ENCODE results near the gene TTC13. TPM values are rescaled to one million over a fixed set of nuclear protein-coding genes. Genes with fewer than 3 reads are reported as not detected.

Gene TTC13
- total and polyA plus RNA-seq, 4 experiments from 2014 or later = 11.7 to 54.5 (median 28.6) TPM

- H3K27ac Mint-ChIP-seq = no peak overlapping the region
Measured at GRCh38 chr1:230923176-230923575, 55.5 kb downstream of the TTC13 start.

GRCh38 chr1:230922620-230923019, 56.0 kb downstream of the TTC13 start:
- Mint-ChIP-seq H3K27me3 (no peaks in the 10 kb centered on the region), H3K36me3 (peaks cover 58 to 86% of the 10 kb centered on the region in 2 donors), H3K4me3 (no peak overlapping the region), H3K9me3 (no peaks in the 10 kb centered on the region), H3K27ac (peak overlapping the region in 2 of 7 donors; percentile 9 to 74), H3K4me1 (no peaks in the 10 kb centered on the region)
- Histone ChIP-seq H3K9me3 (ENCODE audit: control insufficient read depth in 1 of 2, low read length in 2 of 2) (no peaks in the 10 kb centered on the region), H3K36me3 (ENCODE audit: insufficient read depth, low read length) (peaks cover 63% of the 10 kb centered on the region), H3K27me3 (ENCODE audit: insufficient read depth, low read length) (no peaks in the 10 kb centered on the region), H3K4me1 (ENCODE audit: insufficient read depth, low read length) (no peaks in the 10 kb centered on the region), H3K27ac (ENCODE audit: low read depth, low read length) (no peak overlapping the region), H3K4me3 (ENCODE audit: low read length in 2 of 2) (no peak overlapping the region)
- ChIA-PET POLR2A (ENCODE audit: partially characterized antibody) (interaction anchor here (1.5 kb wide), 1 partner anchor 53 kb away, joined by 3 read pairs; no protein-coding TSS in a partner anchor), CTCF (ENCODE audit: partially characterized antibody) (interaction anchor here (2.7 to 3.1 kb wide), 2 partner anchors 56 to 288 kb away, joined by 11 to 16 read pairs; partner anchors contain the start of genes ARV1 and TTC13)
- intact Hi-C loops (cut with micrococcal nuclease) = no loop called here
- DNase-seq = no peak

More at GRCh38 chr1:230923176-230923575, 55.5 kb downstream of the TTC13 start:
- no peak overlapping the region for H3K27ac ChIP-seq (ENCODE audit: low read depth, low read length)
- no peak overlapping the region for H3K4me3 ChIP-seq (ENCODE audit: low read length in 2 of 2)
- Mint-ChIP-seq H3K27me3 (no peaks in the 10 kb centered on the region), H3K4me3 (no peak overlapping the region), H3K36me3 (peaks cover 62 to 85% of the 10 kb centered on the region in 2 donors), H3K9me3 (no peaks in the 10 kb centered on the region), H3K4me1 (no peaks in the 10 kb centered on the region)
- no peaks in the 10 kb centered on the region for H3K9me3 ChIP-seq (ENCODE audit: control insufficient read depth in 1 of 2, low read length in 2 of 2)
- CTCF ChIA-PET (ENCODE audit: partially characterized antibody) = interaction anchor here (2.7 to 3.1 kb wide), 2 partner anchors 56 to 288 kb away, joined by 11 to 16 read pairs; partner anchors contain the start of genes ARV1 and TTC13
- intact Hi-C loops (cut with micrococcal nuclease) = no loop called here
- H3K36me3 ChIP-seq (ENCODE audit: insufficient read depth, low read length) = peaks cover 67% of the 10 kb centered on the region
- no peaks in the 10 kb centered on the region for H3K27me3 ChIP-seq (ENCODE audit: insufficient read depth, low read length)
- no peaks in the 10 kb centered on the region for H3K4me1 ChIP-seq (ENCODE audit: insufficient read depth, low read length)
- DNase-seq = no peak
- POLR2A ChIA-PET (ENCODE audit: partially characterized antibody) = interaction anchor here (1.5 kb wide), 1 partner anchor 53 kb away, joined by 3 read pairs; no protein-coding TSS in a partner anchor

- Mint-ChIP-seq H3K27me3 (no peaks in the 10 kb centered on the region), H3K4me3 (no peak overlapping the region), H3K9me3 (no peaks in the 10 kb centered on the region), H3K27ac (peak overlapping the region in 3 of 7 donors; percentile 5 to 42 (median 6)), H3K4me1 (peaks cover 0 to 2% (median 0%) of the 10 kb centered on the region in 4 donors), H3K36me3 (peaks cover 50 to 74% of the 10 kb centered on the region in 2 donors)
- Histone ChIP-seq H3K27ac (ENCODE audit: low read depth, low read length) (no peak overlapping the region), H3K27me3 (ENCODE audit: insufficient read depth, low read length) (no peaks in the 10 kb centered on the region), H3K9me3 (ENCODE audit: control insufficient read depth in 1 of 2, low read length in 2 of 2) (no peaks in the 10 kb centered on the region), H3K4me3 (ENCODE audit: low read length in 2 of 2) (no peak overlapping the region), H3K36me3 (ENCODE audit: insufficient read depth, low read length) (peaks cover 58% of the 10 kb centered on the region), H3K4me1 (ENCODE audit: insufficient read depth, low read length) (no peaks in the 10 kb centered on the region)
- POLR2A ChIA-PET (ENCODE audit: partially characterized antibody) = interaction anchor here (1.4 kb wide), 1 partner anchor 54 kb away, joined by 4 read pairs; no protein-coding TSS in a partner anchor
- intact Hi-C loops (cut with micrococcal nuclease) = no loop called here
- no peak for DNase-seq
- CTCF ChIA-PET (ENCODE audit: partially characterized antibody) = interaction anchor here (1.0 to 3.3 kb wide), 9 partner anchors 12 to 174 kb away, joined by 3 to 17 read pairs (median 5); partner anchors contain the start of genes ARV1 and TTC13
Measured at GRCh38 chr1:230919207-230919606, 59.5 kb downstream of the TTC13 start.

GRCh38 chr1:230917284-230918135, 61.2 kb downstream of the TTC13 start:
- Mint-ChIP-seq H3K36me3 (peaks cover 50 to 77% of the 10 kb centered on the region in 2 donors), H3K9me3 (no peaks in the 10 kb centered on the region), H3K27ac (peak overlapping the region in 2 of 7 donors; percentile 43 to 61), H3K4me1 (peaks cover 0 to 2% (median 0%) of the 10 kb centered on the region in 4 donors), H3K27me3 (no peaks in the 10 kb centered on the region), H3K4me3 (no peak overlapping the region)
- ChIA-PET POLR2A (ENCODE audit: partially characterized antibody) (interaction anchor here (1.4 kb wide), 2 partner anchors 55 kb away, joined by 3 to 4 read pairs; no protein-coding TSS in a partner anchor), CTCF (ENCODE audit: partially characterized antibody) (interaction anchor here (0.9 to 3.3 kb wide), 14 partner anchors 10 to 293 kb away, joined by 3 to 24 read pairs (median 6); partner anchors contain the start of genes ARV1 and TTC13)
- Histone ChIP-seq H3K9me3 (ENCODE audit: control insufficient read depth in 1 of 2, low read length in 2 of 2) (no peaks in the 10 kb centered on the region), H3K4me3 (ENCODE audit: low read length in 2 of 2) (no peak overlapping the region), H3K27ac (ENCODE audit: low read depth, low read length) (no peak overlapping the region), H3K27me3 (ENCODE audit: insufficient read depth, low read length) (no peaks in the 10 kb centered on the region), H3K4me1 (ENCODE audit: insufficient read depth, low read length) (no peaks in the 10 kb centered on the region), H3K36me3 (ENCODE audit: insufficient read depth, low read length) (peaks cover 51% of the 10 kb centered on the region)
- intact Hi-C loops (cut with micrococcal nuclease) = loop anchor here (1.0 kb wide), 3 partner anchors 62 to 294 kb away; partner anchors contain the start of gene ARV1
- DNase-seq = peak; percentile 67 to 74 (median 69)

GRCh38 chr1:230916587-230917283, 61.9 kb downstream of the TTC13 start:
- peak overlapping the region in 2 of 7 donors; percentile 22 to 43 for H3K27ac Mint-ChIP-seq
- intact Hi-C loops (cut with micrococcal nuclease) = loop anchor here (1.0 kb wide), 3 partner anchors 63 to 295 kb away; partner anchors contain the start of gene ARV1
- peaks cover 51% of the 10 kb centered on the region for H3K36me3 ChIP-seq (ENCODE audit: insufficient read depth, low read length)

GRCh38 chr1:230915078-230915477, 63.6 kb downstream of the TTC13 start:
- DNase-seq = no peak
- Histone ChIP-seq H3K4me3 (ENCODE audit: low read length in 2 of 2) (no peak overlapping the region), H3K27ac (ENCODE audit: low read depth, low read length) (no peak overlapping the region), H3K27me3 (ENCODE audit: insufficient read depth, low read length) (no peaks in the 10 kb centered on the region), H3K36me3 (ENCODE audit: insufficient read depth, low read length) (peaks cover 55% of the 10 kb centered on the region), H3K4me1 (ENCODE audit: insufficient read depth, low read length) (no peaks in the 10 kb centered on the region), H3K9me3 (ENCODE audit: control insufficient read depth in 1 of 2, low read length in 2 of 2) (no peaks in the 10 kb centered on the region)
- no peak overlapping the region for H3K4me3 Mint-ChIP-seq
- CTCF ChIA-PET (ENCODE audit: partially characterized antibody) = interaction anchor here (1.2 to 3.0 kb wide), 2 partner anchors 64 to 177 kb away, joined by 4 to 19 read pairs; partner anchors contain the start of genes ARV1 and TTC13
- H3K27me3 Mint-ChIP-seq = no peaks in the 10 kb centered on the region
- H3K4me1 Mint-ChIP-seq = peaks cover 0 to 2% (median 0%) of the 10 kb centered on the region in 4 donors
- intact Hi-C loops (cut with micrococcal nuclease) = no loop called here
- H3K36me3 Mint-ChIP-seq = peaks cover 52 to 79% of the 10 kb centered on the region in 2 donors
- H3K9me3 Mint-ChIP-seq = no peaks in the 10 kb centered on the region
- peak overlapping the region in 1 of 7 donors; percentile 46 for H3K27ac Mint-ChIP-seq
- POLR2A ChIA-PET (ENCODE audit: partially characterized antibody) = no interaction called here

More at GRCh38 chr1:230916587-230917283, 61.9 kb downstream of the TTC13 start:
- Mint-ChIP-seq H3K27me3 (no peaks in the 10 kb centered on the region), H3K4me3 (no peak overlapping the region), H3K36me3 (peaks cover 50 to 77% of the 10 kb centered on the region in 2 donors), H3K4me1 (peaks cover 0 to 2% (median 0%) of the 10 kb centered on the region in 4 donors), H3K9me3 (no peaks in the 10 kb centered on the region)
- Histone ChIP-seq H3K4me1 (ENCODE audit: insufficient read depth, low read length) (no peaks in the 10 kb centered on the region), H3K27ac (ENCODE audit: low read depth, low read length) (no peak overlapping the region), H3K4me3 (ENCODE audit: low read length in 2 of 2) (no peak overlapping the region), H3K9me3 (ENCODE audit: control insufficient read depth in 1 of 2, low read length in 2 of 2) (no peaks in the 10 kb centered on the region), H3K27me3 (ENCODE audit: insufficient read depth, low read length) (no peaks in the 10 kb centered on the region)
- CTCF ChIA-PET (ENCODE audit: partially characterized antibody) = interaction anchor here (0.7 to 3.3 kb wide), 10 partner anchors 10 to 294 kb away, joined by 3 to 24 read pairs (median 4); partner anchors contain the start of genes ARV1 and TTC13
- POLR2A ChIA-PET (ENCODE audit: partially characterized antibody) = interaction anchor here (1.0 to 1.4 kb wide), 2 partner anchors 56 to 63 kb away, joined by 3 read pairs; no protein-coding TSS in a partner anchor
- DNase-seq = no peak

All from CD4-positive, alpha-beta memory T cell (primary cell).